Esophagus squamous epithelium (tissue), 5 donors: ENCODE data around the gene MCEE. TPM values are rescaled to one million over a fixed set of nuclear protein-coding genes. Genes with fewer than 3 reads are reported as not detected.

ENCODE experiments used
- DNase-seq: peaks from one replicate; lab custom pipeline; 2025; lab: John Stamatoyannopoulos, UW
- H3K27ac ChIP-seq, 4 donors: fragments of 200-600 bp; sonication (generic); one replicate each; pipeline ENCODE4 v1.5.1; 2016 to 2019; ENCODE audit warnings: mild to moderate bottlenecking in 1 of 4
- H3K27me3 ChIP-seq, 4 donors: fragments of 200-600 bp; sonication (generic); 1 replicate in 3 of 4; 2 replicates in 1 of 4; pipeline versions ENCODE4 v1.5.1 to v1.6.0; 2017 to 2021; ENCODE audit warnings: antibody characterized with exemption in 1 of 4
- H3K36me3 ChIP-seq, 3 donors: fragments of 200-600 bp; sonication (generic); one replicate each; pipeline ENCODE4 v1.5.1; 2016 to 2019
- H3K4me1 ChIP-seq, 3 donors: fragments of 200-600 bp; sonication (generic); one replicate each; pipeline ENCODE4 v1.5.1; 2017 to 2019
- H3K4me3 ChIP-seq, 4 donors: fragments of 200-600 bp; sonication (generic); 1 replicate in 3 of 4; 2 replicates in 1 of 4; pipeline ENCODE4 v1.5.1; 2016 to 2019; ENCODE audit warnings: mild to moderate bottlenecking in 2 of 4, moderate library complexity in 1 of 4
- H3K9me3 ChIP-seq, 3 donors: fragments of 200-600 bp; sonication (generic); one replicate each; pipeline ENCODE4 v1.5.1; 2016 to 2019
- POLR2A ChIP-seq, 4 donors: fragments of 450-650 bp; IDR thresholded peaks; one replicate each; pipeline ENCODE4 v1.6.1; 2017; ENCODE audit warnings: antibody characterized with exemption in 4 of 4, mild to moderate bottlenecking in 4 of 4, moderate library complexity in 3 of 4
- WGBS, 2 donors: methylation state at CpG; one replicate each; pipeline ENCODE4 v1.1.5; 2018; 5-methylcytosine and 5-hydroxymethylcytosine counted together
- intact Hi-C: fragments of 100-400 bp; cut with DNase I; formaldehyde crosslinking; loops from one replicate; pipeline ENCODE4 v1.15.0; 2022
- total RNA-seq, 4 donors: library from RNA; depleted of rRNA; stranded (reverse); fragments of >200 nt; gene quantifications; one replicate each; pipeline ENCODE4 v1.1.0, GENCODE V29; 2016
- TF ChIP-seq, protein P1 (sequence below), 6 experiments: fragments of 450-650 bp in 4 of 6; fragments of 200-600 bp in 2 of 6; sonication (generic) in 2 of 6; IDR thresholded peaks; one replicate each; pipeline ENCODE4 v1.5.1; 2016 to 2019; ENCODE audit warnings: antibody characterized with exemption in 6 of 6, mild to moderate bottlenecking in 4 of 6, moderate library complexity in 4 of 6
- donor health status: DM: yes; HTN: yes; CAD: no.

The MCEE gene
- total RNA-seq, 4 donors from 2014 or later, result 18.9 to 26.5 (median 21.6) TPM

DNA sequence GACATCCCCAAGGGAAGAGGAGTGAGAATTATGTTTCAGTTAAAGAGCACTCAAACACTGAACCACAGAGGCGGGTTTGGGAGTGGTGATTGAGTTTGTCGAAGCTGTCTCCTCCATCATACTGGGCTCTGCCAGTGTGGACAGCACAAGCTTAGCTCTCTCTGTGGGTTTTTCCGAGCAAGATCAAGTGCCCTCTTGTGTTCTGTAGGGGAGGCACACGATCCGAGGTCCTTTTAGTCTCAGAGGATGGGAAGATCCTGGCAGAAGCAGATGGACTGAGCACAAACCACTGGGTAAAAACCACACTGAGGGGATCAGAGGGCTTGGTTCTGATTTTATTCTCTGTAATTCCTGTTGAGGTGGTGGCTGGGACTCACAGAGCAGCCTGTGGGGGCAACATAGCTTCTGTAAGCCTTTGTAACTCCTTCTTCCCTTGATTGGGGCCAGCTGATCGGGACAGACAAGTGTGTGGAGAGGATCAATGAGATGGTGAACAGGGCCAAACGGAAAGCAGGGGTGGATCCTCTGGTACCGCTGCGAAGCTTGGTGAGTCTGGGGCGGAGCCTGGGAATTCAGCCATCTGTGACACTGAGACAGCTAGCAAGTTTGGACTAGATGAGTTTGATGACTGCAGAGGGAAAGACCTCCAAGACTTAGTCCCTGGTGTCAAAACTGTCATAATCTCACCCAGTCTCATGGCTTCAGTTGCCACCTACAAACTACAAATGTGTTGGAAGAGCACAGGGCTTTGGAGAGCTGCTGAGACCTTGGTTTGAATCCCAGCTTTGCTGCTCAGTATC is 59.5 kb downstream of the MCEE start:
- WGBS, 2 donors, result 32 to 48% methylated on average over 10 of the region's 10 CpGs
- Histone ChIP-seq H3K4me3 (peak overlapping the region in 2 of 4 donors; percentile 6 to 92), H3K4me1 (peaks cover 42 to 65% (median 46%) of the 10 kb centered on the region in 3 donors), H3K27me3 (no peaks in the 10 kb centered on the region), H3K9me3 (no peaks in the 10 kb centered on the region), H3K36me3 (peaks cover 10 to 32% (median 12%) of the 10 kb centered on the region in 3 donors), H3K27ac (peak overlapping the region; percentile 69 to 98 (median 94))
- TF ChIP-seq, protein P1, sequence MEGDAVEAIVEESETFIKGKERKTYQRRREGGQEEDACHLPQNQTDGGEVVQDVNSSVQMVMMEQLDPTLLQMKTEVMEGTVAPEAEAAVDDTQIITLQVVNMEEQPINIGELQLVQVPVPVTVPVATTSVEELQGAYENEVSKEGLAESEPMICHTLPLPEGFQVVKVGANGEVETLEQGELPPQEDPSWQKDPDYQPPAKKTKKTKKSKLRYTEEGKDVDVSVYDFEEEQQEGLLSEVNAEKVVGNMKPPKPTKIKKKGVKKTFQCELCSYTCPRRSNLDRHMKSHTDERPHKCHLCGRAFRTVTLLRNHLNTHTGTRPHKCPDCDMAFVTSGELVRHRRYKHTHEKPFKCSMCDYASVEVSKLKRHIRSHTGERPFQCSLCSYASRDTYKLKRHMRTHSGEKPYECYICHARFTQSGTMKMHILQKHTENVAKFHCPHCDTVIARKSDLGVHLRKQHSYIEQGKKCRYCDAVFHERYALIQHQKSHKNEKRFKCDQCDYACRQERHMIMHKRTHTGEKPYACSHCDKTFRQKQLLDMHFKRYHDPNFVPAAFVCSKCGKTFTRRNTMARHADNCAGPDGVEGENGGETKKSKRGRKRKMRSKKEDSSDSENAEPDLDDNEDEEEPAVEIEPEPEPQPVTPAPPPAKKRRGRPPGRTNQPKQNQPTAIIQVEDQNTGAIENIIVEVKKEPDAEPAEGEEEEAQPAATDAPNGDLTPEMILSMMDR (IDR thresholded peaks at IDR 0.05), result peak in 4 of 6 experiments; percentile 7 to 43 (median 12)
- TF ChIP-seq POLR2A (IDR thresholded peaks at IDR 0.05), result no peak
- intact Hi-C loops, result no loop called here
- DNase-seq, result no peak

DNA sequence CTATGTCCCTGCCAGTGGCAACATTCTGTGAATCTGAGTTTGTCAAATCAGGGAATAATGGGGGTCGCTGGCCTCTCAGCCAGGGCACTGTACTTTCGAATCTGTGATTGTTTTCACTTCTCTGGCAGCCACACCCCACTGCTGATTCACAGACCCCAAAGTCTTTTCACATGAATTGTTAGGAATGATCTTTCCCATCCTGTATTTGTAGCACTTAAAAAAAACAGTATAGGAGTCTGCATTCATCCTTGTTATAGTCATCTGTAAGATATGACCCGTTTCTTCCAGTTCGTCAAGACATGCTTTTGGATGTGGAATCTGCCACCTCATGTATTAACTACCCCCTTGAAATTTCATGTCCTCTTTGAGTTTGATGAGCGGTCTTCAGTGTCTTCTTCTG is 60.7 kb downstream of the MCEE start:
- Histone ChIP-seq H3K27me3 (no peaks in the 10 kb centered on the region), H3K4me3 (peak overlapping the region; percentile 70 to 98 (median 86)), H3K9me3 (no peaks in the 10 kb centered on the region), H3K36me3 (peaks cover 7 to 21% (median 10%) of the 10 kb centered on the region in 3 donors), H3K27ac (peak overlapping the region; percentile 91 to 98 (median 96)), H3K4me1 (peaks cover 48 to 76% (median 49%) of the 10 kb centered on the region in 3 donors)
- TF ChIP-seq POLR2A (IDR thresholded peaks at IDR 0.05), result no peak
- TF ChIP-seq, protein P1 (IDR thresholded peaks at IDR 0.05), result no peak
- DNase-seq, result no peak
- intact Hi-C loops, result no loop called here
- WGBS, 2 donors, result 32 to 38% methylated on average over 5 of the region's 5 CpGs

DNA sequence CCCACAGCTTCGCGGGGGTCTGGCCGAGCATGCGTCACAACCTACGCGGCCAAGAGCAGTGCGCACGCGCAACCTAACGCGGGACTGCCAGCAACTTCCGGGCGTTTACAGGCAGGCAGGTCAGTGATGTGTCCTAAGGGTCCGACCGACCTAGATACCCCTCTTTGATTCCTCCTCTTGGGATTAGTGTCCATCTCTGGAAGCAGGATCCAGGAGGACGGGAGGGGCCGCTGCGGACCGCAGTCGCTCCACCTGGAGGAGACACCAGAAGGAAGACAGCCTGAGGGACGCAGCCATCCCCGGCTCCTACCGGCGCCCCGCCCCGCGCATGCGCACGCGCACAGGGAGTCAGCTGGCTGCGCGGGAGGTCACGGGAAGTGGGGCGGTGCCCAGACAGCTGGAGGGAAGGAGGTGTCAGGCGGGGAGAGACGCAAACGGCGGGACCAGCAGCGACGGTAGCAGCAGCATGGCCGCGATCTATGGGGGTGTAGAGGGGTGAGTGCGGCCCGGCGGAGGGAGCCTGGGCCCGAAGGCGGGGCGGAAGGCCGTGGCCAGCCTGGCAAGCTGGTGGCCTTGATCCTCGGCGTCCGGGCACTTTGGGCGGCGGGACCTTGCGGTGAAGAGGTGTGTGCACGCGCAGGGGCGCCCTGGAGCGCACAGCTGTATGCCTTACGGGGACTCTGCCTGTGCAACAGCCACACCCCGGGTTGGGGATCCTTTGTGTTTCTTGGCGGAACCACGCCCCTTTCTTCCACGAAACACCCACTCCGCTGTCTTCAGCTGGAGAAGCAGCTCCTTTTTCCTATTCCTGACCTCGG is 61.6 kb downstream of the MCEE start, which contains the start of gene NAGK:
NAGK (plus strand) TSS at position 431 of the 818 bp plus-strand sequence; CDS start at position 467, 36 bp downstream.
- Histone ChIP-seq H3K4me1 (peaks cover 52 to 86% (median 54%) of the 10 kb centered on the region in 3 donors), H3K27ac (peak within 1 kb of the TSS; percentile 91 to 98 (median 96)), H3K9me3 (no peaks in the 10 kb centered on the region), H3K27me3 (no peaks in the 10 kb centered on the region), H3K4me3 (peak within 1 kb of the TSS; percentile 70 to 98 (median 86)), H3K36me3 (peaks cover 2 to 11% (median 4%) of the 10 kb centered on the region in 3 donors)
- intact Hi-C loops, result no loop called here
- peak in 3 of 4 donors; percentile 99 to 100 (median 100) for TF ChIP-seq POLR2A (IDR thresholded peaks at IDR 0.05)
- TF ChIP-seq, protein P1 (IDR thresholded peaks at IDR 0.05), result peak in 2 of 6 experiments; percentile 20 to 39
- DNase-seq, result peak; percentile 76
- 0% methylated on average over 8 to 13 of the region's 66 CpGs for WGBS, 2 donors

DNA sequence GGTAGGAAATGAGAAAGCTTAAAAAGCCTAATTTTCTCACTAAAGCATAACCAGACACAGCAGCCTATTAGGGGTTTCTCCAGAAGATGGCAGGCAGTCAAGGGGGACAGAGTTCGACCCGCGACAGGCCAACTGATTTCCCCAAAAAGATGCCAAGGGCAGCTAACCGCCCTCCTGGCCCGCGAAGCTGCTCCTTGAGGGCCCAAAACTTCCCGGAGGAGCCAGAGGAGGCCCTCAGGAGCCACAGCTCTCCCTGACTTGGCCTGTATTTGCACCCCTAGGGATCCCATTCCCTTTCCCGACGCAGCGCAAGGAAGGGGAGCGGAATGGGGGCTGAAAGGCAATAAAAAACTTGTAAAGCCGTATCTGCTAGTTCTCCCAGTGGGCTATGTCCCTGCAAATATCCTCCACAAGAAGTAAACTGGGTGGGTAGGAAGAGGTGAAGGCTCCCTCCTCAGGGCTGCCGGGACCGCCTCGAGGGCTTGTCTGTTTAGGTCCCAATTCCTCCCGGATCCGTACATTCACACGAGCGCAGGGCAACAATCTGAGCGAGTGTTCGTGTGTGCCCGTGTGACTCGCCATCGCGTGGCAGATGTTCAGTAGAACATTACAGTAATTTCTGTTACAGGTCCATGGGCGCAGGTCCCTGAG is 62.3 kb downstream of the MCEE start:
- DNase-seq, result no peak
- Histone ChIP-seq H3K4me1 (peaks cover 48 to 86% (median 52%) of the 10 kb centered on the region in 3 donors), H3K27me3 (no peaks in the 10 kb centered on the region), H3K27ac (peak overlapping the region; percentile 91 to 98 (median 96)), H3K4me3 (peak overlapping the region; percentile 70 to 98 (median 86)), H3K9me3 (no peaks in the 10 kb centered on the region), H3K36me3 (peaks cover 0 to 4% (median under 1%) of the 10 kb centered on the region in 3 donors)
- WGBS, 2 donors, result 1 to 6% methylated on average over 18 to 21 of the region's 26 CpGs
- intact Hi-C loops, result no loop called here
- TF ChIP-seq, protein P1 (IDR thresholded peaks at IDR 0.05), result no peak
- no peak for TF ChIP-seq POLR2A (IDR thresholded peaks at IDR 0.05)
